EH (cell line): ENCODE measurements around the gene SFT2D1.

Experiments used
- DNase-seq: peaks from one replicate; pipeline ENCODE4 v3.0.0-alpha.2; 2015; ENCODE audit warnings: low read depth

The SFT2D1 gene

GRCh38 chr6:166333172-166333995, 9.0 kb downstream of the SFT2D1 start:
- no peak for DNase-seq

DNA sequence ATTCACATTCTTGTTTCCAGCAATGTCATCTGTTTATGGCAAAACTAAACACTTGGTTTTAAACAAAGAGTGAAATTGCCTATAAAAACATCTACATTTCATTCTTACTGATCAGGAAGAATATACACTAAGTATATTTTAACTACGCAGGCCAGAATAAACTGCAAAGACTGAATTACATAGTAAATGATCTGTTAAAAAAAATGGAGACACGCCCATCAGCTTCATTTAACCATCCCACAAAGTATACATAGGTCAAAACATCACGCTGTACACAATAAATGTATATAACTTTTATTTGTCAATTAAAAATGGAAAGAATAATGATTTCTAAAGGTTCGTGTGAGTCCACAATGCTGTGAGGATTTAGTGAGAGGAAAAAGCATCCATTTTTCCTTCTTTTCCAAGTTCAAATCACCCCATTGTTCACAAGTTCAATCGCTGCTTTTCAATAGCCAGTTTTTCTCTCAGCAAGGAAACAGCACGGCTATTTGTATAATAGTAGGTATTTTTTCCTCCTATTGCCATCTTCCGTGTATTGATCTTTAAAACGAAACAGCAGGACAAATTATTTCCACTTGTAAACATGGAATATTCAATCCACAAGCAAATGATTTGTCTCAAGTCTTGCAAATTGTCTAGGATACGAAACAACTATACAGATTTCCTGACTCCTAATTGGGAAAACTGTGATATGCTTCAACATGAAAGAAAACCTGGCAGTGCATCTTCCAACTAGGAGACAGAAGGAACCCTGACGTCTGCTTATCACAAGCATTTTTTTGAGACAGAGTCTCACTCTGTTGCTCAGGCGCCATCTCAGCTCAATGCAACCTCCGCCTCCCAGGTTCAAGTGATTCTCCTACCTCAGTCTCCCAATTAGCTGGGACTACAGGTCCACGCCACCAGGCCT, 10.6 kb downstream of the SFT2D1 start:
- DNase-seq: no peak

GRCh38 chr6:166330612-166331011, 11.7 kb downstream of the SFT2D1 start:
- DNase-seq: no peak

DNA sequence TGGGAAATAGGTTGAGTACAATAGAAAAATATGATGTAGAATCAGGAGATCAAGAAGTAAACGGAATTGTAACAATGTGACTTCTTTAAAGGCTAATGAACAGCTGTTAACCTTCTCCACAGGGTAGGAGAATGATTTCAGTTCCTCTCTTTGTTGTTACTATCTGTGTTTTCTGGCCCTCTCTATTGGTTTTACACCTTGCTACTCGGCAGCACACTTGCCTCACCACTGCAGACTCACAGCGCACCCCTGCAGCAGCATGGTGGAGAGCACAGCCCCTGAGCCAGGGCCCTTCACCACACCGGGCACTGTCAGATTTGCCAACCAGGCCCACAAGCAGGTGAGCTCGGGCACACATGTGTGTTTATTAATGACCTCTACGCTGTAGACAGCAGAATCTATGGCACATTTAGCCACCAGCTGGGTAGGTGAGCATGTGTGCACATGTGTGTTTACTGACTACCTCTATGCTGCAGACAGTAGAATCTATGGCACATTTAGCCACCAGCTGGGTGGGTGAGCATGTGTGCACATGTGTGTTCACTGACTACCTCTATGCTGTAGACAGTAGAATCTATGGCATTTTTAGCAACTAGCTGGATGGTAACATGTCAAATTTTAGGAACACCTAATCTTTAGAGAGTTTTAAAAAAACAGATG, 16.8 kb downstream of the SFT2D1 start:
- no peak for DNase-seq

DNA sequence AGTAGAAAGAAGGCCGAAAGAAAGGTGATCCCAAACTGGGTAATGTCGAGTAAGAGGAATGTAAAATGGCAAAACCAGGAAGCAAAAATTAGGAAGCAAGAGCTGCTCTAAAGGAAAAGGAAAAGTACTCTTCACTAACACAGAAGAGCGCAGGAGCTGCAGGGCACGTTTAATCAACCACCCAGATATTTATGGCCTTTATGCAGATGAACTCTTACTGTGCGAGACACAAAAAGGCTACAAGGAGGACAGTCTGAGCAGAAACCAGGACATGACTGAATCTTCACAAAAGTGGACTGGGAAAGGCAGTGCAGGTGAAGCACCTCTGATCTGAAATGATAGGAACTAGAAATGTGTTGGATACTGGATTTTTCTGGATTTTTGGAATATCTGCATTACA, 18.9 kb downstream of the SFT2D1 start:
- no peak for DNase-seq

DNA sequence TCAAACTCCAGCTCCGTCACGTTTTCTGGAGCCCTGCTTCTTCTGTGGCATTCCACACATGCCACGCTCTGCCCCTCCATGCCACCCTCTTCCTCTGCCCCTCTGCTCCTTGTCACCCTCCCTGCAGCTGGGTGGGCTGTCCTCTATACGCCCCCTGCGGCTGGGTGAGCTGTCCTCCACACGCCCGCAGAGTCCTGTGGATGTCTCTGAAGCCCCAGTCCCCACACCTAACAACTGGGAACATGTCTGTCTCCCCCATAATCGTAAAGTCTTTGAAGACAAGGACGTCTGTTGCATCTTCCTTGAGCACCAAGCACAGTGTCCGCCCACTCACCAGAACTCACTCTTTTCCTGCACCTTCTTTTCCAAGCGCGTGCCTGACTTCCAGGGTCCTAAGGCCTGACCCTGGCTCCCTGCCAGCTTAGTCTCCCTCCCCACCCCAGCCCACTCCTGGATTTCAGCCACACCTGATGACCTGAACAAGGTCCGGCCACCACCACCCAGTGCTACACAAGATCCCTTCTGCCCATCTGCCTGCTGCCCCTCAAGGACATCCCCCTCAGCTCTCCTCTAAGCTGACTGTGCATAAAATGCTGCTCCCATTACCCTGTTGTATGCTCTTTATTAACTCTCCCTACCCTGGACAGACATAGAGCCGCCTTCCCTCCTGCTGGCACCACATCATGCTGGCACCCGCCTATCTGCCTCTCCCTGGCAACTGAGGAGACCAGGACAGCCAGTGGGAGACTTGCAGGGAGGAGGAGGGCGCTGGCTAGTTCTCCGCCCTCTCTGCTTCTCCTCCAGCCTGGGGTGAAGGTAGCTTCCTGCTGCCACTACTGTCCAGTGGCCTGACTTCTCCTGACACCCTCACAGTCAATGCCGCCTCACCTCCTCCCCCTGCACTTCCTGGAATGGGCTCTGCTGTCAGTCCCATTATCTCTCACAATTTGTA, 23.4 kb downstream of the SFT2D1 start:
- no peak for DNase-seq

- DNase-seq: no peak
These were observed 24.1 kb downstream of the SFT2D1 start for GRCh38 chr6:166318227-166318626.

- DNase-seq: no peak
These were observed 24.8 kb downstream of the SFT2D1 start for GRCh38 chr6:166317261-166318212.

DNA sequence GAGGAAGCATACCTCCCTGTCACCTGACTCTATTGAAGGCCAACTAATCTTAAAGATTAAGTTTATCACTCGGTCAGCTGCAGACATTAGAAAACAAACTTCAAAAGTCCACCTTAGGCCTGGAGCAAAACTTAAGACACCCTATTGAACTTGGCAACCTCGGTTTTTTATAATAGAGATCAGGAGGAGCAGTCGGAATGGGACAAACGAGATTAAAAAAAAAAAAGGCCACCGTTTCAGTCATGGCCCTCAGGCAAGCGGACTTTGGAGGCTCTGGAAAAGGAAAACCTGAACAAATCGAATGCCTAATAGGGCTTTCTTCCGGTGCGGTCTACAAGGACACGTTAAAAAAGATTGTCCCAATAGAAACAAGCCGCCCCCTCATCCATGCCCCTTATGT, 26.9 kb downstream of the SFT2D1 start:
- DNase-seq: no peak

- DNase-seq: no peak
These were observed 27.9 kb downstream of the SFT2D1 start for GRCh38 chr6:166314454-166314853.

DNA sequence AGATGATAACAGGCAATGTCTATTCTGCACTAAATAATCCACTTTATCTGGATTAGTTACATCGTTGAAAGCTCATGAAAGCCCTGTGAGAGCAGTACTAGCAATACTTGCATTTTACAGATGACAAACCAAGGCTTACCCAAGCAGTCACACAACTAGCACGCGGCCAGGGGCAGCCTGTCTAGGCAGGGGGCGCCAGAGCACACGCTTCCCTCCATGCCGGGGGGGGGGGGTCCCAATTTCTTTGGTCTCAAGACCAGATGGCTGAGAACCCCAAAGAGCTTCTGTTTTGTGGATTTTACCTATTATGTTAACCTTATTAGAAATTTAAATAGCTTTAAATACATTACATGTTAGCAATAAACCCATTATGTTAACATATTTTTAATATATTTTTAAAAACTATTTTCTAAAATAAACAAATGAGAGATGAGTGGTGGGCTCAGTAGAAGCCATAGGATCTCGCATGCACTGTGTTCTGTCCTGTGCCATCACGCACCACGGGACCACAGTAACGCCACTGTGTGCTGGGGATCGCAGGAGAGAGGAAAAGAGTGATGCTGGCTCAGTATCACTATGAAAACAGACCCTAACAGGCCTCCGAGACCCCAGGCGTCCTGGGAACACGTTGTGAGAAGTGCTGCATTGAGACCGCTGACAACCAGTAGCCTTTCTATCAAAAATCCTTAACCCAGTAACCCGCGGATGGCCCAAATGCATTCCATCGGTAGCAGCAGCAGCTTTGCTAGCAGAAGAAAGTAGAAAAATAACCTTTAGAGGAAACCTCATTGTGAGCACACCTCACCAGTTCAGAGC, 28.9 kb downstream of the SFT2D1 start:
- DNase-seq: peak; percentile 62

GRCh38 chr6:166312832-166313231, 29.5 kb downstream of the SFT2D1 start:
- DNase-seq: no peak

GRCh38 chr6:166310634-166311033, 31.7 kb downstream of the SFT2D1 start:
- DNase-seq: no peak

- DNase-seq: no peak
These were observed 32.4 kb downstream of the SFT2D1 start for GRCh38 chr6:166309977-166310376.

DNA sequence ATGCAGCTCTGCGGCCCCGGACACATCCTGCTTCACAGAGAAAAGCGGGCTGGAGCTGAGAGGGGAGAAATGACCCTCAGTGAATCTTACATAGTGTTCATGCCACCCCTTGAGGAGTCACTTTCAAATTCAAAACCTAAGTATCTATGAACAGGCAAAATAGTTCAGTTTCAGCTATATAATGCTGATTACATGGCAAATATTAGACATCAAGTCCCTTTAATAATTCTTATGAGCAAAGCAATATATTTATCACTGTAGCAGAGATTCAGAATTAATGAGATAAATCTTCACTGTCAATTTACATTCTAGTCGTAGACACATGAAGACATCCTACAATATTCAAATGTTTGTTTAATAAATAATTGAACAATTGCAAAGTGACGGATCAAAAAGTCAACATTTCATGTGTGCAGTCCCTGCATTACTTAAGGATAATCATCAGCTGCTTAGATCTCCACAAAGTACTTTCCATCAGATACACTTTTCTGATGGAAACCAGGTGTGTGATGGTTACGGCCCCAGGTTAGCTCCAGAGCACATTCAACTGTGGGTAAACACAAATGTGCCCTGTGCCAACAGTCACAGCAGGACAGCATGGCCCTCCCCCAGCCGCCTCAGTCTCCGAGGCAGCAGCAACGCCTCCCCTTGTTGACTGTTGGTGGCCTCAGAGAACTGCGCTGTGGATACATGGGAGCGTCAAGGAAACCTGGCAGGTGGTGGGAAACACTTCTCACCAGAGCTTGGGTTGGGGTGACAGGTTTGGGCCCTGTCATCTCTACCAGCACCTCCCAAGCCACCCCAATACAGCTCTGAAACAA, 33.4 kb downstream of the SFT2D1 start:
- no peak for DNase-seq

GRCh38 chr6:166308033-166308768, 34.1 kb downstream of the SFT2D1 start, which contains the start of gene PRR18:
TSS of gene PRR18 (minus strand) at chr6:166308392. CDS start at chr6:166308142, 250 bp downstream.
- no peak for DNase-seq
